HG03342 (cell line): Measurements from ENCODE around the gene PRDM15.

ENCODE experiments used
- ATAC-seq: cut with Tn5 transposase; IDR thresholded peaks from one replicate; pipeline ENCODE4 v1.9.1; 2021; ENCODE audit warnings: mild to moderate bottlenecking, moderate library complexity; ENCODE audit not compliant: unreplicated experiment

The PRDM15 gene

DNA sequence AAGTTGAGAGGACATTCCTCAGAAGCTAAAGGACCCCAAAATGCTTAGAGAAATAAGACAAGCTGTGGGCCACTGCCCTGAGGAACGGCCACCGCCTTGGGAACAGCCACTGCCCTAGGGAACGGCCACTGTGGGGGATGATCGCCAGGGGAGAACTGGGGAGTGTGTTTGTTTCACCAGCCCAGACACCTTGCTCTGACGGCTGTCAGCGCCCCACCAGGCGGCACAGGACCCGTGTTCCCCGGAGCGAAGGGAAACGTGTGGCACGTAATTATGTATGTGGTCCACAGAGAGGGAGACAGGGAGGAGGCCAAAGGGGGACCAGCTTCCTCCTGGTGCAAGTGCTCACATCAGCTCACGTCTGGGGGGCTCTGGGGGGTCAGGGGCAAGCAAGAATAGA lies 66.5 kb downstream of the PRDM15 start:
- ATAC-seq, result no peak

GRCh38 chr21:41810597-41810932 lies 68.6 kb downstream of the PRDM15 start:
- ATAC-seq, result no peak

DNA sequence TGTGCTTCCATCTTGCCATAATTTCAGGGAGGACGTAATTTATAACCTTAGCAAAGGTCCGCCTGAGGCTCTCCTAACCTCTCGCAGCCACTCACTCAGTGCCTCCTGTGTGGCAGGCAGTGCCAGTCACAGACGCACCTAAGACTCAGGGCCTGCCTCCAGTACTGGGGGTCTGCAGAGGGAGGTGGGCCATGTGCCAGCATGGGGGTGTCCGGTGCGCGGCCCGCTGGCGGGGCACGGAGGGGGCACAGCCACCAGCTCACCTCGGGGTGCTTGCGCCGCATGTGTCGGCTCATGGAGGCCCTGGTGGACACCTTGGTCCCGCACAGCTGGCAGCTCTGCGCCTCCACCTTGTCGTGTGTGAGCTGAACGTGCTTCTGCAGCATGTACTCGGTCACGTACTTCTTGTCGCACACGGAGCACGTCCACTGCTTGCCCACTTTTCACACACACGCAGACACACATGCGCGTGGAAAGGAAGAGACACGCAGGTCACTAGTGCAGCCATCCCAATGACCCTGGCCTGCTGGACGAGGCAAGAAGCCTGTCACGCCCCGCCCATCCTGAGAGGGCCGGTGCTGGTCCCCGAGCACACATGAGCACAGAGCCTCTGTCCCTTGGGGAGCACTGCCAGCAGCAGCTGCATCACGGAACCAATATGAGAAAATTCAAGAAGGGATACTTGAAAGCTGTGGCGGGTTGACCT lies 69.1 kb downstream of the PRDM15 start:
- ATAC-seq, result no peak

DNA sequence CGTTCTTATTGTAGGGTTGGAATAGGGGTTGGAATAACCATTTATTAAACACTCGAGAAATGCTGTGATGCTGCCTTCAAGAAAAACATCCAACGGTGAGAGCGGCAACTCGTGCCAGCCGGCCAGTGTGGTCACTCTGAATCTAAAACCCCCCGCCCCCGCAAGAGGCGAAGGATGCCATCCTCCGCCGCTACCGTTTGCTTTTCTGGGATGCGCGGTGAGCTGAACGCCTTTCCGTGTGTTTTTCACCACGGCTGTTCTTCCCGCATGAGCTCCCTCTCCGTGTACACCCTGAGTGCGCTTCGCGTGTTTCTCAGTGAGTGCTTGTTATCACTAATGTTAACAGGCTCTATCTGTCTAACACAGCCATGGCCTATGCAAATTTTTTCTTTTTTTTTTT lies 70.3 kb downstream of the PRDM15 start:
- no peak for ATAC-seq

- ATAC-seq, result no peak
Measured at GRCh38 chr21:41808094-41808493, 71.0 kb downstream of the PRDM15 start.

DNA sequence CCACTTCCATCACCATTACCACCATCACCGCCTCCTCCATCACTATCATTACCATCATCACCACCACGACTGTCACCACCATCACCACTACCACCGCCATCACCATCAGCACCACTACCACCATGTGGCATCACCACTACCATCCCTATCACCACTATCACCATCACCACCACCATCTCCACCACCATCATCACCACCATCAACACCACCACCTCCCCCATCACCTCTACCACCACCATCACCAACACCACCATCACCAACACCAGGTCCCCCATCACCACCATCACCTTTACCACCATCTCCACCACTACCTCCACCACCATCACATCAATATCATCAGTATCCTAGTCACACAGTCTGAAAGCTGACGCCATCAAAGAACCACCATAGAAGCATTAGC lies 72.4 kb downstream of the PRDM15 start:
- ATAC-seq, result no peak

DNA sequence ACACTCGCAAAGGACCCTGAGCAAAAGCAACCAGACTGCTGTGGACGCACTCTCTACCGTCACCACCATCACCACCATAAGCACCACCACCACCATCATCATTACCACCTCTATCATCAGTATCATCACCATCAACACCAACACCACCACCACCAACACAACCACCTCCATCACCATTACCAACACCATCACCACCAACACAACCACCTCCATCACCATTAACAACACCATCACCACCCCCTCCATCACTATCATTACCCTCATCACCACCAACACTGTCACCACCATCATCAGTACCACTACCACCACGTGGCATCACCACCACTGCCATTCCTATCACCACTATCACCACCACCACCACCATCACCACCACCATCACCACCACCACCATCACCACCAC lies 73.5 kb downstream of the PRDM15 start:
- no peak for ATAC-seq

GRCh38 chr21:41805038-41805437 lies 74.1 kb downstream of the PRDM15 start:
- ATAC-seq, result no peak

DNA sequence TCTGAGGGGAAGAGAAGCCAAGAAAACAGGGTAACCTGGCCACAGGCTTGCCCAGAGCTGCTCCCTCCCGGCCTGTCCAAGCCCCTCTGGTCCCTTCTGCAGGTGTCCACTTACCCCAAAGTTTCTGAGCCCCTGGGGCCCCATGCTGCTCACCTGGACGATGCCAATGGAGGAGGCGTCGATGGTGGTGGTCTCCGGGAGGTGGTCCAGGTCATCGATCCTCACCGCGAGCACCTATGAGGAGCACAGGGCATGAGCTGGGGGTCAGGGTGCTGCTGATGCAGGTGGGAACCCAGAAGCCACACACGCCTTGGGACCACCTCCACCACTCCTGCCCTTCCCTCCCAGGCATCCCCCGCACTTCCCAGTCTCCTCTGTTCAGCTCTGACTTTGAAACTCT lies 74.8 kb downstream of the PRDM15 start:
- no peak for ATAC-seq

- ATAC-seq, result no peak
Measured at GRCh38 chr21:41803316-41803715, 75.8 kb downstream of the PRDM15 start.

DNA sequence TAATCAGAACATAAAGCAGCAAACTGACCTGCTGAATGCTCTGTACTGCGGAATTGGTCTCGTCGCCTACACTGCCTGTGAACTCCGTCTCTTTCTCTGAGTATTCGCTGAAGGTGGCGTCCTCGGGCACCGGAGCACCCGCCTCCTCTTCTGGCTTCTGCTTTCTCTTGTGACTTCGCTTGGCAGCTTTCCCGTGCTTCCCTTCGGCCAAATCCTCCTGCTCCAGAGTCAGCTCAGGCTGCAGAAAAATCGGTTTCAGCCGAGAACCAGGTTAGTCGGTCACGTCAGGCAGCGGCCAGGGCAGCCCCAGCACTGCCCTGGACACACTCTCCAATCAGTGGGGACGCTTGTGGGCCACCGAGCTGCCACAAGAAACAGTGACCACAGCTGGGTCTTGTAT lies 76.5 kb downstream of the PRDM15 start:
- no peak for ATAC-seq

DNA sequence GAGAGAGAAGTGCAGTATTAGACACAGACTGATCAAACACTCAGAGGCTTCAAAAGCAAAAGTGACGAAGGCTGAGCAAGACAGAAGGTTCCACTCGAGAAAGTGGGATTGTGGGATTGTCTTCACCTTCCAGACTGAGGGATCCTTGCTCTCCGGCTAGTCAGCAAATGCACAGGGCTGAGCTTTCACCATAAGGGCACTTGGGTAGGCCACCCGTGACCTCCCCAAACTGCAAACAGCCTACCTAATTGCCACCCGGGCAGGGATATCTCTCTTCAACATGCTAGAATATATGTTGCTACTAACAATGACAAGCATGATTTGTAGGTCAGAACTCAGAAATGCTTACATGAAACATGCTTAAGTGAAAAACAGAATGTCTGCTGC lies 77.0 kb downstream of the PRDM15 start:
- ATAC-seq, result no peak

DNA sequence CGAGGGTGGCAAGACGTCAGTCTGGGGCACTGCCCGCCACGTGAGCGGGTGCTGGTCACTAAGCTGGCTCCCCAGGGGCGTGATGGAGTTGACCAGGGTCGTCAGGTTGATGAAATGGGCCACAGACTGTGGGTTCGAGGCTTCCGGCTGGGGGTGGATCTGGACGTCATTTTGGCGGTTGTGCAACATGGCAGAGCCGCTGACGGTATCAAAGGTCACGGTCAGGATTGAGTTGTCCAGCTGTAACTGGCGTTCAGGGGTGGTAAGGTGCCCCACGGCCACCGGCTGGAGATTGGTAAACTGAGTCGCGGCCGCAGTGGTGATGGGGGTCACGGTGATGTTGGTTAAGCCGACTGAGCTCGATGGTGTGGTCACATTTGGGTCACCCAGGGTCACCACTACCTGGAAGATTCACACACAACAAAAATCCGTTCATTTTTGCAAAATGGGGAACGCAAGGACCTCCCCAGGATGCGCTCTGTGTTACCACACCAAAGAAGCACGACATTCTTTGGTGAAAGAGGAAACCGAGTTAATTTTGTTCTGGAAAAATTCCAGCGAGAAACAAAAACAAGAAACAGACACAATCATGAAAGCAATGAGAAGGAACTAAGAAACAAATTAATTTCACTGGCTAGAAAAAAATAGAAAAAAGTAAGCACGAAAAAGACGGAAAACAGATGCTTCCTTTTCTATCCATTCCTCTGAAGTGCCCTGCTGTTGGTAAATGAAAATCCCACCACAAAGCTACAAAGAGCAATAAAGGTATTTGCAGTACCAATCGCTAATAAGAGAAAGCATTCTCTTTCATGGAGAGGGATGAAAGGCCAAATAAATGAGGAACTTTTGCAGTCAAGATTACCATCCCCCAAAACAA lies 77.6 kb downstream of the PRDM15 start:
- ATAC-seq, result no peak

DNA sequence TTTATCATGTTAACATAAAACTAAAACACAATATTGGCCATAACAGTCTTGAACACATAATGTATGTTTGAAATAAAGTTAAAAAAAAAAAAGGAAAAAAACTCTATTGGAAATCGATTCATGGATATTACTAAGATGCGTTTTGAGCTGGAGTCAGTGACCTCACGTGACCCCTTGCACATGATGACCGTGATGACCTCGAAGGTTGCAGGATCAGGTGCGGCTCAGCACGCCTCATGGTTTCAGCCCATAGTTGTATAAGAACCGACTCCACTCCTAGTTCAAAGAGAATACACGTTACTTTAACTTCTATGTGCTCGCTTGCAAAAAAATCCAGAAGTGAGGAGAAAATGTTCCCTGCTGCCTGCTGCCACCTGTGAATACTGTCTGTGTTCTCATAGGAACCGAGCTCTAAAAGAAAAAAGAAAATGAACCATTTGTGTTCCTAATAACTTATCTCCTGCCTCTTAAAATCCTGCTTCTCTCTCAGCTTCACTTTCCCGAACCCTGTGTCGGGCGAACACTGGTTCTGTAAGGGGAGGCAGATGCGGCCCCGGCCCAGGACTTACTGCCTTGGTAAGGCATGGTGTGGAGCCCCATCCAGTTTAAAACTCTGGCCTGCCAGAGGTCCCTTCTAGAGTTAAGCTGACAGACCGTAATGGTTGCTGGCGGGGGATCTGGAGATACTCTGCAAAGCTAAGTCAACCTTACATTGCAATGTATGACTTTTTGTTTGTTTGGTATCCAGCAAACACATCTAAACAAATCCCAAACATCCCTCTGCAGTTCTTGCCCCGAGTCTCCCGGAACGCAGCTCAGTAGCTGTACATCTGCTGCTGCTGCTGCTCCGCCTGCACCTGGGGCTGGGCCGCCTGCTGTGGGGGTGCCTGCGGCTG lies 78.5 kb downstream of the PRDM15 start:
- no peak for ATAC-seq

- no peak for ATAC-seq
Measured at GRCh38 chr21:41799763-41800162, 79.4 kb downstream of the PRDM15 start.

DNA sequence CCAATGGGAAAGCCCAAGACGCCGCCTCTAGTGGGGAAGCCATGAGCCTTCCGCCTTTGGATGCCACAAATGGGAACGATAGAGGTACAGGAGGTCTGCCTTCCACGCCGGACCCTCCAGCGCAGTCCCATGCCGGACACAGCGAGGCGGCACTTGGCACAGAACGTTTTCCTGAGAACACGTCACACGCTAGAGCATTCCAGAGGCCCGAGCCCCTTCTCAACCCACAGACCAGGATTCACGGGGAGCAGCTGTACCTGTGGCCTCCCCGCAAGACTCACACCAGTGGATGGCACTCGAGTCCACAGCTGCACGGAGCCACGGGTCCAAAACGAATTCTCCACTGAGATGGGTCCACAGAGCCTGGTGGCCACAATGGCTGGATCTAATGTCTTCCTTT lies 80.8 kb downstream of the PRDM15 start:
- no peak for ATAC-seq

DNA sequence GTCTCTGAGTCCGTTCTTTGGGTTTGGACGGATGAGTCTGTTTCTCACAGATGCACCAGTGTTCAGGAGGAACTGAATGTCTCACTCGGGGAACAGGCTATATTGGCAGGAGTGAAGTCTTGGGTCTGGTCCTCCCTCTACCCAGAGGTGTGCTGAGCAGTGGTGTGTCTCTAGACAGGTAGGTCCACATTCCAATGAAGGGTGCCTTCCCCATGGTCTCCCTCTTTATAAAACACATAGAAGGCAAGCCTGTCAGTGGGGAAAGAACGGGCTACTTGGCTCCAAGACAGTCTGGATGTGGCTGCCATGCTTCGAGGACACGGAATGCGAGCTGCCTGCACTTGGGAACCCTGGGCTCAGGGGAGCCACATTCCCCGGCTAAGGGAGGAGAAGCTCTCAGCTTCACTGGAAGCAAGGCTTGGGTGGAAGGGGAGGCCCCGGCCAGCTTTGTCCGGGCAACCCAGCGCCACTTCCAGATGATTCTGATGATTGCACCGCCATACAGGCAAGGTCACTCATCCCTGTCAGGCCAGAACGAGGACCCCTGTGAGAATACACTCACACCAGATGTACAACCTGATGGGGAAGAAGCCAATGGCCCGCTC lies 82.6 kb downstream of the PRDM15 start:
- no peak for ATAC-seq

GRCh38 chr21:41795726-41796125 lies 83.4 kb downstream of the PRDM15 start:
- ATAC-seq, result no peak

DNA sequence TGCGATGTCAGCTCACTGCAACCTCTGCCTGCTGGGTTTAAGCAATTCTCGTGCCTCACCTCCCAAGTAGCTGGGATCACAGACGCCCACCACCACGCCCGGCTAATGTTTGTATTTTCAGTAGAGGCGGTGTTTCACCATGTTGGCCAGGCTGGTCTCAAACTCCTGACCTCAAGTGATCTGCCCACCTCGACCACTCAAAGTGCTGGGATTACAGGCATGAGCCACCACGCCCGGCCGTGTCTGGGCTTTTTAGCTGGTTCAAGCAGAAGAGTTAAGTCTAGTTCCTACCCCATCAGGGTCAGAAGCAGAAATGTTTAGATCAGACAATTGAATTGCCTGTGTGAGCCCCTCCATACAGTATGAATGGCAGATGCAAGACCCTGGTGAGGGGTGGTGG lies 84.5 kb downstream of the PRDM15 start:
- no peak for ATAC-seq

GRCh38 chr21:41792711-41793110 lies 86.4 kb downstream of the PRDM15 start:
- ATAC-seq, result no peak

DNA sequence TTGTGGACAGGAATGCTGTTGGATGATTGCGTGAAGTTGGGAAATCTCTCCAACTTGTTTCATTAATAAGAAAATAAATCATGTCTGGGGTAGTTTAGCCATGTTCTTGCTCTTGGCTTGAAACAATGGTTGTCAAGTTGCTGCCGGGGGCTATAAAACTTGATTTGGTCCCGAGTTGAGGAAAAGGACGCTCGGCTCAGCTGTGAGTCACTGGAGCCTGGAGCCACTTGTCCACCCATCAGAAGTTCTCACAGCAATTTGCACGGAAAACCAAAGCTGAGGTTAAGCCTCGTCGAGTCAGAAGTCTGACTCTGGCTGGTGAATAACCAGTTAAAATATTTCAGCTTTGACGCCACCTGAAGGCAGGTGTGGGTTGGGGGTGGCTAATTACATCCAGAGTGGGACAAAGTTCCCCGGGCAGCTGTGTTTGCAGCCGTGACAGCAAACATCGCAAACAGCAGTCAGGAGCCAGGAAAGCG lies 92.6 kb downstream of the PRDM15 start:
- no peak for ATAC-seq
